Neutrophil (primary cell): ENCODE data around the gene CYTH3.

Experiments
- H3K27ac ChIP-seq: fragments of 200-600 bp; sonication (generic); 2 replicates; pipeline ENCODE4 v1.5.1; 2016; ENCODE audit warnings: mild to moderate bottlenecking, moderate library complexity
- H3K27me3 ChIP-seq: fragments of 200-600 bp; sonication (generic); 2 replicates; pipeline ENCODE4 v1.6.0; 2016; ENCODE audit warnings: mild to moderate bottlenecking
- H3K36me3 ChIP-seq: fragments of 200-600 bp; sonication (generic); 2 replicates; pipeline ENCODE4 v1.5.1; 2017
- H3K4me1 ChIP-seq, 2 experiments: fragments of 200-600 bp in 1 of 2; sonication (generic) in 1 of 2; 1 replicate in 1 of 2; 2 replicates in 1 of 2; pipeline versions ENCODE4 v1.5.1 to v1.6.1; 2013 to 2016; ENCODE audit warnings: low read depth in 1 of 2, low read length in 1 of 2, mild to moderate bottlenecking in 1 of 2, moderate library complexity in 1 of 2; ENCODE audit not compliant: control insufficient read depth in 1 of 2, insufficient read depth in 1 of 2
- H3K4me3 ChIP-seq, 2 experiments: fragments of 200-600 bp in 1 of 2; sonication (generic) in 1 of 2; 1 replicate in 1 of 2; 2 replicates in 1 of 2; pipeline ENCODE4 v1.5.1; 2013 to 2016; ENCODE audit warnings: low read depth in 1 of 2, low read length in 1 of 2, mild to moderate bottlenecking in 1 of 2, moderate library complexity in 1 of 2
- H3K9me3 ChIP-seq: fragments of 200-600 bp; sonication (generic); 2 replicates; pipeline ENCODE4 v1.5.1; 2016
- TF ChIP-seq, protein P1 (sequence below): fragments of 200-600 bp; sonication (generic); IDR thresholded peaks from 2 replicates; pipeline ENCODE4 v1.5.1; 2016; ENCODE audit warnings: antibody characterized with exemption

The CYTH3 gene

GRCh38 chr7:6259257-6259656 is 13.2 kb downstream of the CYTH3 start:
- TF ChIP-seq, protein P1, sequence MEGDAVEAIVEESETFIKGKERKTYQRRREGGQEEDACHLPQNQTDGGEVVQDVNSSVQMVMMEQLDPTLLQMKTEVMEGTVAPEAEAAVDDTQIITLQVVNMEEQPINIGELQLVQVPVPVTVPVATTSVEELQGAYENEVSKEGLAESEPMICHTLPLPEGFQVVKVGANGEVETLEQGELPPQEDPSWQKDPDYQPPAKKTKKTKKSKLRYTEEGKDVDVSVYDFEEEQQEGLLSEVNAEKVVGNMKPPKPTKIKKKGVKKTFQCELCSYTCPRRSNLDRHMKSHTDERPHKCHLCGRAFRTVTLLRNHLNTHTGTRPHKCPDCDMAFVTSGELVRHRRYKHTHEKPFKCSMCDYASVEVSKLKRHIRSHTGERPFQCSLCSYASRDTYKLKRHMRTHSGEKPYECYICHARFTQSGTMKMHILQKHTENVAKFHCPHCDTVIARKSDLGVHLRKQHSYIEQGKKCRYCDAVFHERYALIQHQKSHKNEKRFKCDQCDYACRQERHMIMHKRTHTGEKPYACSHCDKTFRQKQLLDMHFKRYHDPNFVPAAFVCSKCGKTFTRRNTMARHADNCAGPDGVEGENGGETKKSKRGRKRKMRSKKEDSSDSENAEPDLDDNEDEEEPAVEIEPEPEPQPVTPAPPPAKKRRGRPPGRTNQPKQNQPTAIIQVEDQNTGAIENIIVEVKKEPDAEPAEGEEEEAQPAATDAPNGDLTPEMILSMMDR, result no peak
- H3K27me3 ChIP-seq, result no peaks in the 10 kb centered on the region
- H3K4me1 ChIP-seq, result peaks cover 0 to 6% of the 10 kb centered on the region in 2 experiments
- no peaks in the 10 kb centered on the region for H3K36me3 ChIP-seq
- no peak overlapping the region for H3K4me3 ChIP-seq
- no peaks in the 10 kb centered on the region for H3K9me3 ChIP-seq
- H3K27ac ChIP-seq, result no peak overlapping the region

DNA sequence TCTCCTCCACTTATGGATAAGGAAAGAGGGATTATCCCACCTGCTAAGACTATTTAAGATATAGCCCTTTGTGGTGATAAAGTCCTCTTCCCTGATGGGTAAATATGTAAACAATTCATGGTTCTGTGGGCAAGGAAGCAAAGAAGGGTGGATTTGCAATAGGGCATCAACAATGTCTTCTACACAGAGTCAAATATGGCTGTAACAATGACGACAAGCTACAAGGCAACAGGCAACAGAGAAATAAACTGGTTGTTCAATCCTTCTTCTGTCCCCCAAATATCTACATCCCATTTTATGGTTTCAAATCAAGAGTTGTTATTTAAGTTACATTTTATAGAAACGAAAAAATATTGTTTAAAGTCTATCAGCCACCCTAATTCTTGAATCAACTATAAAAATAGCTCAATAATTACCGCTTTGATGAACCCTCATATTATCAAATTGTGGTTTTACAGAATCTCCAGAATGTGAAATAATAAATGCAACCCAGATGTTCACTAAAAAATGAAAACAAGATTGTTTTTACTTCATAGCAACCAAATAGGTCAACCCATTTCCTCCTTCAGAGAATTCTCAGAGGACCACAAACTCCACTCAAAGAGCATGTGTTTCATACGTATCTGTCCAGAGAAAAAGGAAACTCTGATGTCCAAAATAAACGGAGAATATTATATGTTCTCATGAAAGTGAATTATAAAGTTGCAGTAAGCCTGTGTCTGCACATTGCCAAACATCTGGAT is 13.8 kb downstream of the CYTH3 start:
- no peak overlapping the region for H3K4me3 ChIP-seq
- no peak overlapping the region for H3K27ac ChIP-seq
- TF ChIP-seq, protein P1, result no peak

DNA sequence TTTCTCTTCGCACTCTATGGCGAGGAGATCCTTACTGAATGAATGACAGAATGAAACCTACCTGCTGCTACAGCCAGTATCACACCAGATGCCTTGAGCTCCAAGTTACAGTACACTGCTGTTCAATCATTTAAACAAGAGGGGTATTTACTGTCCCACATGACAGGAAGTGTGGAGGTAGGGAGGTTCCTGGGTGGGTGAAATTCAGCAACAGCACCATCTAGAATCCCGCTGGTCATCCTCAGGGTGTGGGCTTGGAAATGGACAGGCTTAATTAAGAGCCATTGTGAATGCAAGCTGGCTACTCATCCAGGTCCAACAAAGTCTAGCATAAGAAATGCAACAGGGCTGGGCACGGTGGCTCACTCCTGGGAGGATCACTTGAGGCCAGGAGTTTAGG is 14.7 kb downstream of the CYTH3 start:
- Histone ChIP-seq H3K36me3 (no peaks in the 10 kb centered on the region), H3K27me3 (no peaks in the 10 kb centered on the region)

More for the DNA sequence above, 13.8 kb downstream of the CYTH3 start:
- Histone ChIP-seq H3K36me3 (no peaks in the 10 kb centered on the region), H3K9me3 (no peaks in the 10 kb centered on the region), H3K4me1 (peaks cover 0 to 6% of the 10 kb centered on the region in 2 experiments), H3K27me3 (no peaks in the 10 kb centered on the region)

DNA sequence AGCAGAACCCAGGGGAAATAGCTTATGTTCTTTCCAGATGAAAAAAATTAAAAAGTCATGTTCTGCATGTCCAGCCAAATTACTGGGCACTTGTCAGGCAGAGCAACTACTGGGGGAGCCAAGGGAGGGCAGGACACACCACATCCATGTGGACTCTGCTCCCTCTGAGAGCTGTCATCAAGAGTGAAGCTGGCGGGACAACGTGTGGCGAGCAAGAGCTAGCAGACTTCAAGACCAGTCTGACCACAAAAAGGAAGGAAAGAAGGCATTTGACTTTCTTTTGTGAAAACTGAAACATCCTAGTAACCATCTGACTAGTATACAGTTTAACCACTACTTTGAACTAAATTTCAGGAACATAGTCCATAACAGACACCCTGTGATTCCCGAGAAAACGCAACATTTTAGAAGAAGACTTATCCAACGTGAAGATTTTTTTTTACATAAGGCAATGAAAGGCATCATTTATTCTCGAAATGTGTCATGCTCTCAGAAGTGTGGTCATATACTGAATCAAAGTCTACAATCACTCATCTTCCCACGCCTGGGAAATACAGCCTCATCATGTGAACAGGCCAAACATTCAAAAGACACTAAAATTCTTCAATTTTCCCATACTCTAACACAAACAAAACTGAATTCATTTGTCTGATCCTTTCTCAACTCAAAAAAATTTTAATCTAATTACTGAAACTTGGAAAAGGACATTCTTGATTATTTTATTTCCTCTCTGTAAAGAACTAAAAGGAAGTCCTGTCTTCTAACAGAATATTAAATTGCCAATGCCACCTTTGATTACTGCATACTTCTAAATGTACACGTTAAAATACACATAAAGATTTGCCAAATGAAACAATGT is 15.5 kb downstream of the CYTH3 start:
- TF ChIP-seq, protein P1, result no peak
- Histone ChIP-seq H3K27ac (no peak overlapping the region), H3K36me3 (no peaks in the 10 kb centered on the region), H3K9me3 (no peaks in the 10 kb centered on the region), H3K4me1 (peaks cover 0 to 6% of the 10 kb centered on the region in 2 experiments), H3K4me3 (no peak overlapping the region), H3K27me3 (no peaks in the 10 kb centered on the region)

More for the DNA sequence above, 14.7 kb downstream of the CYTH3 start:
- H3K9me3 ChIP-seq, result no peaks in the 10 kb centered on the region
- TF ChIP-seq, protein P1, result no peak
- peaks cover 0 to 6% of the 10 kb centered on the region in 2 experiments for H3K4me1 ChIP-seq
- no peak overlapping the region for H3K4me3 ChIP-seq
- H3K27ac ChIP-seq, result no peak overlapping the region

DNA sequence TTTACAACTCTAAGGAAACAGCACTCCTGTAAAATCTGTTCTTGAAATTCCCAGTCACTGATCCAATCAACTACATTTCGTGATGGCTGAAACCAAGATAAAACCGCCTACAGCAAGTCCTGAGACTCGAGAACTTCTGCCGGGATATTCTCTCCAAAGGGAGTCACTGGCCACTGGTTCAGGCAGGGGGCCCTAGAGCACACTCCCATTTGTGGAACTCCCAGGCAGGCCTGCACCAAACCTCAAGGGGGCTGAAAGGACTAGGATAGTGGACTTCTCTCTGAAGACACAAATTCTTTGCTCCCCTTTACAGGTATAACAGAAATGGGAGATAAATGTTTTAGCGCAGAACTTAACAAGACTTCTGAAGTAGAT is 16.3 kb downstream of the CYTH3 start:
- Histone ChIP-seq H3K27ac (no peak overlapping the region), H3K9me3 (no peaks in the 10 kb centered on the region), H3K36me3 (no peaks in the 10 kb centered on the region), H3K4me1 (peaks cover 0 to 6% of the 10 kb centered on the region in 2 experiments), H3K27me3 (no peaks in the 10 kb centered on the region), H3K4me3 (no peak overlapping the region)
- TF ChIP-seq, protein P1, result no peak
